ENCODE data around the gene TM6SF1. TPM values are rescaled to one million over a fixed set of nuclear protein-coding genes. Genes with fewer than 3 reads are reported as not detected.
"Not testable (repeated sequence)": the region's sequence is repeated elsewhere in the genome, so short reads cannot be mapped to it uniquely, and the experiment has no call there.

TM6SF1 gene
- total RNA-seq, 1 donor from 2014 or later = not detected

DNA sequence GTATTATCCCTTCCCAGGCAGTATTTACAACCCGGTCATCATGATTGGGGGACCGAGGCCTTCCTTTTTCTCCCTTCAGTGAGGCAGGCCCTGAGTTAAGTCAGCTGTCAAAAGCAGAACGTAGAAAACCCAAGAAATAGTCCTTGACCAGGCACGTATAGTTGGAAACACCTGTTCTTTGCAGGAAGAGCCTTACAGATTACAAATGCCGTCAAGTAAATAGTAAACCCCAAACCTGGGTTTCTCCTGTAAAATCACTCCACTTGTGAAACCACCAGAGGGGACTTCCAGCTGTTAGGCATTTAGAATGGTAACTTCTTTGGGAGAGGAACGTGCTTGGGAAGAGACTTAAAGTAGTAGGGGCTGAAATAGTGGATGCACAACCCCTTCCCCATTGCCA, 39.4 kb upstream of the TM6SF1 start:
- Mint-ChIP-seq H3K4me3 (ENCODE audit: low read depth) (peak overlapping the region; percentile 81), H3K36me3 (ENCODE audit: insufficient read depth) (no peaks in the 10 kb centered on the region), H3K4me1 (ENCODE audit: low read depth) (peaks cover 18% of the 10 kb centered on the region), H3K27ac (no peak overlapping the region), H3K9me3 (ENCODE audit: low read depth) (peaks cover 2% of the 10 kb centered on the region), H3K27me3 (no peaks in the 10 kb centered on the region)
- TF ChIP-seq, protein P1, sequence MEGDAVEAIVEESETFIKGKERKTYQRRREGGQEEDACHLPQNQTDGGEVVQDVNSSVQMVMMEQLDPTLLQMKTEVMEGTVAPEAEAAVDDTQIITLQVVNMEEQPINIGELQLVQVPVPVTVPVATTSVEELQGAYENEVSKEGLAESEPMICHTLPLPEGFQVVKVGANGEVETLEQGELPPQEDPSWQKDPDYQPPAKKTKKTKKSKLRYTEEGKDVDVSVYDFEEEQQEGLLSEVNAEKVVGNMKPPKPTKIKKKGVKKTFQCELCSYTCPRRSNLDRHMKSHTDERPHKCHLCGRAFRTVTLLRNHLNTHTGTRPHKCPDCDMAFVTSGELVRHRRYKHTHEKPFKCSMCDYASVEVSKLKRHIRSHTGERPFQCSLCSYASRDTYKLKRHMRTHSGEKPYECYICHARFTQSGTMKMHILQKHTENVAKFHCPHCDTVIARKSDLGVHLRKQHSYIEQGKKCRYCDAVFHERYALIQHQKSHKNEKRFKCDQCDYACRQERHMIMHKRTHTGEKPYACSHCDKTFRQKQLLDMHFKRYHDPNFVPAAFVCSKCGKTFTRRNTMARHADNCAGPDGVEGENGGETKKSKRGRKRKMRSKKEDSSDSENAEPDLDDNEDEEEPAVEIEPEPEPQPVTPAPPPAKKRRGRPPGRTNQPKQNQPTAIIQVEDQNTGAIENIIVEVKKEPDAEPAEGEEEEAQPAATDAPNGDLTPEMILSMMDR (IDR thresholded peaks at IDR 0.05; ENCODE audit: unreplicated experiment) = no peak
- no peak for DNase-seq (ENCODE audit: low spot score, unreplicated experiment)

DNA sequence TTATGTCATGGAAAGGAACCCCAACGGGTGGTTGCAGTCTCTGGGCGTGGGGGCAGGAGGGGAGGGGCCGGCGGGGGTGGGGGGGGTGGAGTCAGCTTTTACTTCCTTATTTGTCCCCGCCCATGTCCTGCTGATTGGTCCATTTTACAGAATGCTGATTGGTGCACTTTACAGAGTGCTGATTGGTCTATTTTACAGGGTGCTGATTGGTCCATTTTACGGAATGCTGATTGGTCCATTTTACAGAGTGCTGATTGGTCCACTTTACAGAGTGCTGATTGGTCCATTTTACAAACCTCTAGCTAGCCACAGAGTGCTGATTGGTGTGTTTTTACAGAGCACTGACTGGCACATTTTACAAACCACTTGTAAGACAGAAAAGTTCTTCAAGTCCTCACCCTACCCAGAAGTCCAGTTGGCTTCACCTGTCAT, 38.2 kb upstream of the TM6SF1 start:
- H3K36me3 Mint-ChIP-seq (ENCODE audit: insufficient read depth); H3K9me3 Mint-ChIP-seq (ENCODE audit: low read depth); H3K4me3 Mint-ChIP-seq (ENCODE audit: low read depth); H3K27ac Mint-ChIP-seq; H3K27me3 Mint-ChIP-seq; DNase-seq (ENCODE audit: low spot score, unreplicated experiment): not testable (repeated sequence)
- H3K4me1 Mint-ChIP-seq (ENCODE audit: low read depth) = peaks cover 18% of the 10 kb centered on the region

DNA sequence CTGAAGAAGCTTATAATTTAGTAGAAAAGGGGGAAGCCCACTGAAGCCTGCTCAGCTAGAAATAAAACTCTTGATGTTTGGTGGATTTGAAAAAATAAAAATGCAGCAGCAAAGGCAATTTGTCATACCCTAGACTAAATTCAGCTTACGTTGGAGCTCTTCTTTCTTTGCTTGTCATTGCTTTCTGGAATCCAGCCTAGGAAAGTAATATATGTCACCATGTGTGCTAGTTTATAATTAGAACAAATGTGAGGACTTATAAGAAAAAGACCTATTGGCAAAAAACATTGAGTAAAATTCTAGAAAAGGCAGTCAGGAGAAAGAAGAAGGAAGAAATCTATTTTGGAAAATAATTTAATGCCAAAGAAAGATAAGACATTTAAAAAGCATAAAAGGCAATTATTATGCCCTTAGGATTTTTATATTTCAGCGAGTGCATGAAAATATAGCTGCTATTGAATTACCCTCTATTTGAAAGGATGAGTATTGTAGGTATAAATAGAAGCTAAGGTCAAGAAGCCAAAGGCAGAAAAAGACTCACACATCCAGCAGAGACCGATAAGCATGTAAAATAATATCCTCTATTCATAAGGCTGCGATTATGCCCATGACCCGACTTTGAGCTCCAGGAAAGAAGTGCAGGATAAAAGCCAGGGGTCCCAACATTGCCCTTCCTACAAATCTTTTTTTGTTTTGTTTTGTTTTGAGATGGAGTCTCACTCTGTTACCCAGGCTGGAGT, 29.8 kb upstream of the TM6SF1 start:
- H3K27ac Mint-ChIP-seq = no peak overlapping the region
- peaks cover 25% of the 10 kb centered on the region for H3K27me3 Mint-ChIP-seq
- H3K36me3 Mint-ChIP-seq (ENCODE audit: insufficient read depth) = peaks cover 2% of the 10 kb centered on the region
- H3K9me3 Mint-ChIP-seq (ENCODE audit: low read depth) = peaks cover 10% of the 10 kb centered on the region
- no peak for DNase-seq (ENCODE audit: low spot score, unreplicated experiment)
- no peaks in the 10 kb centered on the region for H3K4me1 Mint-ChIP-seq (ENCODE audit: low read depth)
- TF ChIP-seq, protein P1 (IDR thresholded peaks at IDR 0.05; ENCODE audit: unreplicated experiment) = no peak
- H3K4me3 Mint-ChIP-seq (ENCODE audit: low read depth) = no peak overlapping the region

DNA sequence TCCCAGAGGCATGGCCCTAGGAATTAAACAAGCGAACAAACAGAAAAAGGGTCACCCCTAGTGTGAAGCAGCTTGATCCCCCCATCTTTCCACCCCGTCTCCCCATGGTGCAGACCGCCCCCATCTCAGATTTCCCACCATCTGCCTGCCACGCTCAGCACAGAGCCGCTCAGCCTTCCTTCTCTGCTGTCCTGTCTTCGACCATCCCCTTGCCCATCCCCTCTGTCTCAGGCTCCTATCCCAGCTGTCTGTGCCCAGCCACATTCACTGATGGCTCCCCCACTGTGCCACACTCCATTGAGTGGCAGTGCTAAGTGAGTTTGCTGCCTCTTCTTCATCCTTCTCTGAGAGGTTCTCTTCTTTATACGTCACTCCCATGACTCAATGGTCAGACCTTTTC, 28.7 kb upstream of the TM6SF1 start:
- Mint-ChIP-seq H3K4me3 (ENCODE audit: low read depth) (no peak overlapping the region), H3K27ac (no peak overlapping the region), H3K36me3 (ENCODE audit: insufficient read depth) (peaks cover 2% of the 10 kb centered on the region), H3K27me3 (peaks cover 25% of the 10 kb centered on the region), H3K9me3 (ENCODE audit: low read depth) (peaks cover 10% of the 10 kb centered on the region), H3K4me1 (ENCODE audit: low read depth) (no peaks in the 10 kb centered on the region)
- DNase-seq (ENCODE audit: low spot score, unreplicated experiment) = no peak
- TF ChIP-seq, protein P1 (IDR thresholded peaks at IDR 0.05; ENCODE audit: unreplicated experiment) = no peak

DNA sequence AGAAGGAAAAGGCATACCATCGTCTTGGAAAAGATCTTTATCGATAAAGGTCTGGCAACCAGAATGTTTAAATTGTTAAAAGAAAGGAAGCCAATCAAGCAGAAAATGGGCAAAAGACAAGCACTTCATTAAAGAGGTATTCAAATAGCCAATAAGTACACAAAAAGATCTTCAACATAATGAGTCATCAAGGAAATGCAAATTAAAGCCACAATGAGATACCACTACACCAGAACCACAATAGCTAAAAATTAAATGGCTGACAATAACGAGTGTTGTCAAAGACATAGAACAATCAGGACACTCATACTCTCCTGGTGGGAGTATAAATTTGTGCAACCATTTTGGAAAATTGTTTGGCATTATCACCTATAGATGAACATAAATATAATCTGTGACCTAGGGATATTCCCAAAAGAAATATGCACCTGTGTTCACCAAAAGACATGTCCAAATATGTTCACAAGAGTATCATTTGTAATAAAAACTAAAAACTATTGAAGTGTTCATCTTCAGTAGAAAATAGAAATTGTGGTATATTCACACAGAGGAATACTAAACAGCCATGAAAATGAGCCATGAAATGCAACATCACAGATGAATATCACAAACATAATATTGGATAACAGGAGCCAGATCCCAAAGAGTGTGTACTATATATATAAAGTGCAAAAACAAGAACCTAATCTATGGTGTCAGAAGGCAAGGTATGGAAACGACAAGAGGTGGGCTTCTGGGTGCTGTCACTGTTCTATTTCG, 26.0 kb upstream of the TM6SF1 start:
- no peak for DNase-seq (ENCODE audit: low spot score, unreplicated experiment)
- Mint-ChIP-seq H3K27ac (no peak overlapping the region), H3K4me3 (ENCODE audit: low read depth) (no peak overlapping the region), H3K9me3 (ENCODE audit: low read depth) (no peaks in the 10 kb centered on the region), H3K4me1 (ENCODE audit: low read depth) (no peaks in the 10 kb centered on the region), H3K36me3 (ENCODE audit: insufficient read depth) (no peaks in the 10 kb centered on the region), H3K27me3 (peaks cover 25% of the 10 kb centered on the region)
- TF ChIP-seq, protein P1 (IDR thresholded peaks at IDR 0.05; ENCODE audit: unreplicated experiment) = no peak
